NB4 (cell line): ENCODE results near the gene KEL.

Source experiments
- CTCF ChIP-seq: IDR thresholded peaks from one replicate; pipeline ENCODE4 v1.5.1; 2012; ENCODE audit warnings: low read depth, low read length
- MAX ChIP-seq: IDR thresholded peaks from 2 replicates; pipeline ENCODE4 v1.6.1; 2011; ENCODE audit warnings: low read depth, low read length
- MYC ChIP-seq: IDR thresholded peaks from 2 replicates; pipeline ENCODE4 v1.6.1; 2011; ENCODE audit warnings: low read depth, low read length
- POLR2A ChIP-seq: IDR thresholded peaks from 2 replicates; pipeline ENCODE4 v1.6.1; 2011; ENCODE audit warnings: mild to moderate bottlenecking; ENCODE audit not compliant: insufficient read length; ENCODE audit errors: extremely low read depth

GRCh38 chr7:142939226-142939910 is 22.8 kb downstream of the KEL start, which contains the start of gene LLCFC1:
- peak; percentile 51 for TF ChIP-seq CTCF
- no peak for TF ChIP-seq POLR2A
- no peak for TF ChIP-seq MAX
- no peak for TF ChIP-seq MYC
